Activated CD8-positive, alpha-beta memory T cell treated with anti-CD3 and anti-CD28 coated beads for 48 hours (primary cell): ENCODE data around the gene STAB2.

Source experiments
- DNase-seq, 3 experiments: peaks; one replicate each; pipeline ENCODE4 v3.0.0-alpha.2; 2020; ENCODE audit warnings: low read depth in 2 of 3, low spot score in 2 of 3

STAB2 gene

DNA sequence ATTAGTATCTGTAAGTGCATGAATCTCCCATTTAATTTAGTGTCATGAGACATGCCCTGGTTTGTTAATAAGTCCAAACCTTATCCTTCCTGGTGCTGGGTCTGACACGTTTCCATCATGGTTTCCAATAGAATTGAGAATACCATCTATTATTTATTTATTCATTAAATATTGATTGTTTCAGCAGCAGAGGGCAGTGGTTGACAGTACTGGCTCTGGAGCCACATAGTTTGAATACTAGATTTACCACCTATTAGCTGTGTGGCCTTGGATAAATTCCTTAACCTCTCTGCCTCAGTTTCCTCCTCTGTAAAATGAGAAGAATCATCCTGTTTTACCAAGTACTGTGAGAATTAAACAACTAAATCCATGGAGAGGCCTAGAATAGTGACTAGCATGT is 941 bp upstream of the STAB2 start:
- DNase-seq: no peak

DNA sequence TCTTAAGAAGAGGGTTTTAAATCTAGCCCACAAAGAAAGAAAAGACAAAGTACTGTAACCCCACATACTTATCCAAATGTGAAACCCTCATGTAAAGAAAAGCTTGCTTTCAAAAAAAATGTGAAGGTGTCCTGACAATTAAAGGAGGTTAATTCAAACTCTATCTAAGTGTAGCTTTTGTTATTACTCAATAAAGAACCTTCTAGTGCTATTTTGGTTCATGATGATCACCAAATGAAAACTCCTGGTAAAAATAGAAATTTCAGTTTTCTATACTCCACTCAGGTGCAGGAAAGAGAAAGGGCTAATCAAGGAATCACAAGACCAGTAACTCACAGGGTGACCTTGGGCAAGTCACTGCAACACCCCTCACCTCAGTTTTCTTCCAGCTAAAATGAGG is 1.6 kb downstream of the STAB2 start:
- DNase-seq: no peak

DNA sequence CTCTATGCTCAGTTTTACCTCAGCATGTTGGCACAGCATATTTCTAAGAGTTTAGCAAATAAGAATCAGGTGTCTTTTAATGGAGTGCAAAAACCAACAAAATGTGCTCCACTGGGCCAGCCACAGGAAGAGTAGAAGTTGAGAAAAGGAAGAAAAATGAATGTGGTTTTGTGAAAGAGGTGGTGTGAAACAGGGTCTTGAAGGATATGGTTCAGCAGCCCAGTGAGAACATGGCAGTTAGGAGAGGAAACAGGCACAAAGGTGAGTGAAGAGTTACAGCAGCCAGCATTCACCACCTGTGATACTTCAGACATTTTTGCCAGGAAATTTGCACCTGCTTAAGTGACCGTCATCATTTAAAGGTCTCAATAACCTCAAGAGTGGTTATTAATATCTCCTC is 2.4 kb downstream of the STAB2 start:
- no peak for DNase-seq

DNA sequence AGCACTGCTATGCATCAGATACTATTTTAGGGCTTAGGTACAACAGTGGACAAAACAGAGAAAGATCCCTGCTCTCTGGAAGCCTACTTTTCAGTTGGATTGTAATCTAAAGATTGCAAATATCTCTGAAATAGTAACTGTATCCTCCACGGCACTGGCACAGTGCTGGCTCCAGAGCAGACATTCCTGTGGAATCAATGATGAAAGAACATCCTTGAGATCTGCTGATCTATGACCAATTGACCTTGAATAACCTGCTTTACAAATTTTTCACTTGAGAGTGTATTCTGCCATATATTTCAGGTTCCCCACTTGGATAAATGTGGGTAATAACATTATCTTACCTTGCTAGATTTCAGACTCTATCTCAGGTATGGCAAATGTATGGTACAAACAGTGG is 3.2 kb downstream of the STAB2 start:
- DNase-seq: no peak

DNA sequence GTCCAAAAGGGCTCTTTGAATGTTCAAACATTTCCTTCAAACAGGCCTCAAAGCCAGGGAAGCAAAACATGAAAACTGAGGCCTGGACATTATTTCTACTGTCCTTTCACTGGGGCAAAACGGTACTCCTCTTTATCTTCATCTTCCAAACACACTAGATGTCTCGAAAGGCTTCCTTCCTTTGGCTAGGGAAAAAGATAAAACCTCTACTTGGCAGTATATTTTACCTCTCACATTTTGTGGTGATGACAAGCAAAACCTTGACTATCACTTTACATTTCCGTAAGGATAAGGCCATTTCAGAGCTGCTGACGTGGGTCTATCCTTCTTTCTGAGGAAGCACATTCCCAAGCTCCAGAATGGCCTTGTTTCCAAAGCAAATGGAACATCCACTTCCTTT is 9.9 kb downstream of the STAB2 start:
- no peak for DNase-seq

DNA sequence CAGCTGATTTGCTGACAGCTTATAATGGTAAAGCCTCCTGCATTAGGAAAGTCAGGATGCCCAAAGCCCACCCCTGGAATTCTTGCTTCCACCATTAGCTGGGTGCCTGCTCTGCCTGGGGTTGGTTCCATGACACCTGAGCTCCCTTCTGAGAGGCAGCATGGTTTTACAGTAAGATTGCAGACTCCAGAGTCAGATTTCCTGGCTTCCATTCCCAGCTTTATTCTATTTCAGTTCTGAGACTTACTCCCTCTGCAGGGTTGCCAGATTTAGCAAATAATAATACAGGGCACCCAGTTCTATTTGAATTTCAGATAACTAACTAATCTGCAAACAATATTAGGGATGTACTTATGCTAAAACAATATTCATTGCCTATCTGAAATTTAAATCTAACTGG is 12.2 kb downstream of the STAB2 start:
- no peak for DNase-seq

DNA sequence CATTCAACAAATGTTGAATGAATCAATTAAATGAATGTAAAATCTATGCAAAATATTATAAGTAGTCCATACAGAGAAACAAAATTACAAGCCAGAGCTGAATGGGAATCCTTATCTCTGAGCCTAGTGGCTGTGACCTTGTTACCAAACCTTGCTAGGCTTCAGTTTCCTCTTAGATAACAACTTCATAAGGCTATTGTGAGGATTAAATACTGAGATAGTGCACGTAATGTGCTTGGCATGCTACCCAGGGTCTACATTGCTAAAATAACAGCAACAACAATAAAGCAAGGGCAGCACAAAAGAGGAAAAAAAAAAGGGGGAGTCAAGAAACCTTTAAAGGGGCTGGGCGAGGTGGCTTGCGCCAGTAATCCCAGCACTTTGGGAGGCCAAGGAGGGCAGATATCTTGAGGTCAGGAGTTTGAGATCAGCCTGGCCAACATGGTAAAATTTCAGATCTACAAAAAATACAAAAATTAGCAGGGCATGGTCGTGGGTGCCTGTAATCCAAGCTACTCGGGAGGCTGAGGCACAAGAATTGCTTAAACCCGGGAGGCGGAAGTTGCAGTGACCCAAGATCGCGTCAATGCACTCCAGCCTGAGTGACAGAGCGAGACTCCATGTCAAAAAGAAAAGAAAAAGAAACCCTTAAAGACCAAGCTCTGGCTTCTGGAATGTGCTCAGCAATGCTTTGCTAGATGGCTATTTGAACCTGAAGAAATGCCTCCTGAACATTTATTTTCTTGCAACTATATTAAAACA is 14.1 kb downstream of the STAB2 start:
- DNase-seq: no peak

DNA sequence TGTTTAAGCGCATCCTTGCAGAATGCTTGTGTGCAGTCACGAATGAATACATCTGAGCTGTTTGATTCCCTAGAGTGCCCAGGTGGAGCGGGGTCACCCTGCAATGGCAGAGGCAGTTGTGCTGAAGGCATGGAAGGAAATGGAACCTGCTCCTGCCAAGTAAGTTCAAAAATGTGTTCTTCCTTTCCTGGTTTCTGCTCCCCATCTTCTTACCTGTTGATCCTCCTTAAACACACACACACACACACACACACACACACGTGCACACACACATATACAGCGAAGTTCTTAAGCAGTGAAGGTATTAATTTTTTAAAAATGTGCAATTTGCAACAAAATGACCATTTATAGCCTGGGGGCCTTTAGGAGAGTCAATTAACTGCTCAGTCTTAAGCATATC is 33.3 kb downstream of the STAB2 start:
- no peak for DNase-seq

DNA sequence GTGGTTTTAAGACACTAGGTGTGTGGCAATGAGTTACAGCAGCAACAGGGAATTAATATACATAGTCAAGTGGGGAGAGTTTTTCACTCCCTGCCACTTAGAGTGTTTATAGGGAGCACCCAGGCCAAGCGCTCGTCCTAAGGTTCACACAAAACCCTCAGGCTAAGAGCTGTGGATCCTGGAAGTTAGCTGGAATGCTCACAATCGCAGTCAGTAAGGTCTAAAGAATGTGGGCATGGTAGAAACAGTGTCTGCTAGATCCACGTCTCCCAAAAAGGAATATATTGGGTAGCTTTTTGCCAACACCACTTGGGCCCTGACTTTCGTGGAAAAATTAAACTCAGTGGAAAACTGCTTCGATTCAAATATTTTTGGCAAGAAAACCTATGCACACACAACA is 36.6 kb downstream of the STAB2 start:
- no peak for DNase-seq

DNA sequence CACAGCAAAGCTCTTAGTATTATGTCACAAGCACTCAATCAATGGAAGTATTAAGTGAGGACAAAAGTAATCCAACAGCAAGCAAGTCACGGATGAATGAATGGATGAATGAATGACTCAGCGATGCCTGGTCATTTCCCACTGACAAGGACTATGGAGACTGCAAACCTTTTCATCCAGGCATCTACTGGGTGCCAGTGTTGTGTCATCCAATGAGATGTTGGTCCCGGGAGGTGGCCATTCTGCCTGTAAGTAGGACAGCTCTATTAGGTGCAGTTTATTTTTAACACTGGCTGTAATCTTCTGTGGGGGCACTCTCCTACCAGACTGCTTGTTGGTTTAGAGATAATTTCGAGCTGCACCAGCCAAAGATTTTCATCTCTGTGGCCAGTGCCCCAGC is 39.4 kb downstream of the STAB2 start:
- DNase-seq: no peak

DNA sequence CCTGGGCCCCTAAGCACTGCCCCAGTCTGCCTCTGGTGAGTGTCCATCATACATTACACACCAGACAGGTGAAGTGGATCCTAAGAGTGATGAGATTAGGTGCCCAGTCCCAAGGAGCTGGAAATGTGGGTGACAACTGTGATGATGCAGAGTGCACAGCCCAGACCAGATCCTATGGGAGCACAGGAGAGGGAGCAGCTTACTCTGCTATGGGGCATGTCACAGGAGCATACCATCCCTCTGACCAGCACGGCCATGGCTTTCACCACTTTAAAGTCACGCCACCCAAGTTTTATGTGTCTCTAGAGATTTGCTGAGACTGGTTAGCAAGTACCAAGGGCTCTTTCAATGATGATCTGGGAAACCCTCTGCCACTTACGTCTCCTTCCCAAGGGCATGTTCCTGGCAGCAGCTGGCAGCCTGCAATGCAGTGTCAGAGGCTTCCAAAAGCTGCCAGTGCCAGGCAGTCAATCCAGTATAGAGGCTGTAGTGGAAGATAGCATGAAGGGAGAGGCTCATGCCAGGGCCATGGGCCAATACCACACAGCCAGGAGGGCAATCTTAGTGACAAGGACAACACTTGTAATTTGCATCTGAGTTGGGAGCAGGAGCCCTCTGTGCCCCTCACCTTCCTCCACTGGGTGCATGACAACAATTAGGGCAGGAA is 40.2 kb downstream of the STAB2 start:
- no peak for DNase-seq

DNA sequence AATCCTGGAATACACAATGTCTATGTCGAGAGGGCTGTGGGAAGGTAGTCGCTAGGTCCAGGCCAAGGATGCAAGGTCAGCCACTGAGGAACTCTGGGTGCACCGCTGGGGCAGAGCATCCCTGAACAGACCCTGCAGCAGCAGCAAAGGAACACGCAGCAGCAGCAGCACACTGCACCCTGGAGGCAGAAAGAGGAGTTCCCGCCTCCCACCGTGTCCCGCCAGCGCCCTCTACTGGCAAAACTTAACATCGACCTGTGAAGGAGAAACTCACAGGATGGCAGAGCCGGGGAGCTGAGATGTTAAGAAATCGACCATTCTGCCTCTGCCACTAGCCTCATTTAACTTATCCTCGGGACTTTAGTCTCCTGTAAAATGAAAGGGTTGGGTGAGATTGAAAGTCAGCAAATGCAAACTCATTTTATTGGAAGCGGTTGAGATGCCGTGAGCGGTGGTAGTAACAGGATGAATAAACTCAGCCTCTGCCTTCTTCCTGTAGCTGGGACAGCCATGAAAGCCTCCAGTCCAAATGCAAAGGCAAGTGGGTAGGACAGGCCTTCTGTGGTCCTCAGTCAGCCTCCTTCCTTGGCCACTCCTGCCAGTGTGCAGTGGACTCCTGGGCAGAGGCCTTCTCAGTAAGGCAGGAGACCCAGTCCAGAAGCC is 45.6 kb downstream of the STAB2 start:
- peak; percentile 13 to 81 (median 18) for DNase-seq

DNA sequence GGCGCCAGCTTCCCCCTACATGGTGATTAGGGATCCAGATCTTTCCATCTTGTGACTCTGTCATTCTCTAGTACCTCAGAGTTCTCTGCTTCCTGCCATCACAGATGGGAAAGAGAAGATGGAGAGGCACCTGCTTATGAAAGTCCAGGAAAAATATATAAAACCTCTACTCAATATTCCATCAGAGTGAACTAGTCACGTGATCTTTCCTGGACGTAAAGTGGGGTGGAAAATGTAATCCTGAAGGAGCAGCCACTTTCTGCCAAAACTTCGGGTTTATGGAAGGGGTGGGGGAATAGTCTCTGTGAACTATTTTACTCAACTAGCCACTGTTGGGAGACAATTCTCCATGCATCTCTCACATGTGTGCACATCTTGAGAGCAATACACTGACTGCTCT is 47.7 kb downstream of the STAB2 start:
- DNase-seq: no peak

DNA sequence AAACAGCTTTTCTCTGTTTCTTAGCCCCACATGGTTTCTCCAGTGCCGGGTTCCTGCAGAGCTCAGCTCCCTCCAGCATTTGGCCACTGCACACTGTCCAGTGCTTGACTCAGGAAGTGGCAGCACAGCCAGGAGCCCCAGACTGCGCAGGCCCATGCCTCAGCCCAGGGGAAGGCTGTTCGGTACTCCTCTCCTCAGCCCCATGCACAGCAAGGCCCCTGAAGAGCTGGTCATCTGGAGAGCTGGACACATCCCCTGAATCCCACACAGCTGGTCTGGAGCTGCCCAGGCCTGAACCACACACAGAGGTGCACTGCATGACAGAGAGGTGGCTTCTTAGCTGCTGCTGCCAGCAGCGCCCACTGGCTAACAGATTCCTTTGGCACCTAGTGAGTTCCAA is 48.3 kb downstream of the STAB2 start:
- DNase-seq: no peak

DNA sequence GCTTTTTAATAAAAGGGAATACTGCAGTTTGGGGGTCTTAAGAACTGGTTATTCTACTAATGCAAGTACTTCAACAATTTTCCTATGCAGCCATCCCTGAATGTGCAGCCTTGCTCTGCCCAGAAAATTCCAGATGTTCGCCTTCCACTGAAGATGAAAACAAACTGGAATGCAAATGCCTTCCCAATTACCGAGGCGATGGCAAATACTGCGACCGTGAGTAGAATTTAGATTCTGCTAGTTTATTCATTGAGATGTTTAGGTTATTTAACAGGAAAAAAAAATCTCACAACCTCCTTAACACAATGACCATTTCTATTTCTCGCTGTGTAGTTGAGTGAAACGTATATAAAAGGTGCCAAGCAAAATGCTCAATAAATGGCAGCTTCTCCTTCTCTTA is 49.9 kb downstream of the STAB2 start:
- DNase-seq: no peak

DNA sequence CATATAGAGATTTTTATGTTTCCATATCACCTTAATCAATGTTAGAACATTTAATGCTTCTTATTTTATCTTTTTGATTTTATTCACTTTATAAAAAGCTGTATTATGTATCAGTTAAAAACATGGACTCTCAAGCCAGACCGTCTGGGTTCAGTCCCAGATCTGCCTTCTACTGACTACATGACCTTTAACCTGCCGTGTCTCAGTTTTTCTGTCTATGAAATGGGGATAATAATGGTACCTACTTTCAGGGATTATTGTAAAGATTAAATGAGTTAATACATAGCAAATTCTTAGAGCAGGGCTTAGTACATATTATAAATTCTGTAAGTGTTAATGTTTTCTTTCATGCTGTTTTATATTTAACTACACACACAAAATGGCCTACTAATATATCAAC is 50.4 kb downstream of the STAB2 start:
- DNase-seq: no peak

DNA sequence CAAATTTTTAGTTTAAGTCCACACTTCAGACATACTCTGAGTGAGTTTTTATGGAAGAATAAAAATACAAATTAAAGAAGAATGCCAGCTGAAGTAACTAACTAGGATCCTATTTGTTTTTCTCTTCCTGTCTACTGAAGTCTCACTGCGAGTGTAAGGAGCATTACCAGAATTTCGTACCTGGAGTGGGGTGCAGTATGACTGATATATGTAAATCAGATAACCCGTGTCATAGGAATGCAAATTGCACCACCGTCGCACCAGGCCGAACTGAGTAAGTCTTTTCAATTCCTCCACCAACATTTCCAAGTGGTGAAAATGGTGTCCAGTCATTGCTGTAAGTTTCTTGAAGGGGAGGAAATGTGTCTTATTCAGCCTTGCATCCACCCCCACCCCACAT is 52.9 kb downstream of the STAB2 start:
- DNase-seq: no peak

DNA sequence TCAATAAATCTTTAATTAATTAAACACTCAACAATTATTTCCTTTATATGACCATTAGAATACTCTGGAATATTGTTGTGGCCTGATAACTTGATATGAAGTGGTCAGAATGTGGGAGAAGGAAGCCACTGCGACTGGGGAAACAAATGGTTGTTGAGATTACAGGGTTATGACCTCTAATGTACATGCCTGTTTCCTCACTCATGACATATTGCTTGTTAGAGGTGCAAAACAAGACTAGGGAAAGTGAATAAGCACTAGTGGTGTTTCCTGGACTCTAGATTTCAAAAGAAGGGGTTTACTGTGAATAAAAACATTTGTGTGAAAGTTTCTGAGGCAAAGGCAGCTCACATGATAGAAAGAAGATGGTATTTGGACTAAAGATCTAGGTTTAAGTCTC is 53.3 kb downstream of the STAB2 start:
- DNase-seq: no peak

DNA sequence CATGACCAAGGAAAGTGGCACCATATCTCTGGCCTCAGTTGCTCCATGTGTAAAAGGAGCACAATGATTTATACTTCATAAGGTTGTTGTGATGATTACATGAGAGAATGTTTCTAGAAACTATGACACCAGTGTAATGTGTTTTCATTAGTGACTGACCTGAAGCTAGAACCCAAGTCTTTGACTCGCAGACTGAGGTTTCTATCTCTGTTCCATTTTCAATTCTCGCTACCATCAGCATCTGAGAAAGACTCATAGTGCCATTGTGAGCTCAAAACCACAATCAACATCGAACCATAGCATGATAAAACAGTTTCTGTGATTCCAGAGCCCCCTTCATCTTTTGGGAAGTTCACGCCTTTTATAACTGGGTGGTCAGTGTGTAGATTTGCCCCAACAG is 53.8 kb downstream of the STAB2 start:
- DNase-seq: no peak

DNA sequence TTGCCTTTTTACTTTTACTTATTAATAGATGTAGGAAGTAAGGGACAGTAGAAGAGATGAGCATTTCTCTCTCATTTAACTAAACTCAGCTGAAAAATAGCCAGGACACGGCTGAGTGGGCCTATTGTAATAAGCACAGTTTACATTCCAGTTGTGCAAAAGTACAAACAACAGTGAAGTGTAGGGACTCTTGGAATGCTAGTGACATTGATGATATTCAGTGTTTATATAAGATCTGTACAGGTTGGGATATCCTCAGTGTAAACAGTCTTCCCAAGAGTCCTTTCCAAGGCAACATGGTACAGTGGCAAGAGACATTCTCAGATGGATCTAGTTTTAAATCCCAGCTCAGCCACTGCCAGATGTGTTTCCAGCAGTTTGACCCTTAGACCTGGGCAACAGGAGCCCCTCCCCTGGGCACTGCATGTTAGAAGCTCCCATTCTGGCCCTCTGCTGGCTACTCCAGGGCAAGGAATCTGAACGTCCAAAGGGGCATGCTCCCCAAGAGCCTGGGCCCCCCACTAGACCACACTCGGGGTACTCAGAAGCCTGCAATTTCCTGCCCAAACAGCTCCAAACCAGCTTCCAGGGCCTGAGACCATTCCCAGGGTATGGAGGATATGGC is 55.3 kb downstream of the STAB2 start:
- no peak for DNase-seq

DNA sequence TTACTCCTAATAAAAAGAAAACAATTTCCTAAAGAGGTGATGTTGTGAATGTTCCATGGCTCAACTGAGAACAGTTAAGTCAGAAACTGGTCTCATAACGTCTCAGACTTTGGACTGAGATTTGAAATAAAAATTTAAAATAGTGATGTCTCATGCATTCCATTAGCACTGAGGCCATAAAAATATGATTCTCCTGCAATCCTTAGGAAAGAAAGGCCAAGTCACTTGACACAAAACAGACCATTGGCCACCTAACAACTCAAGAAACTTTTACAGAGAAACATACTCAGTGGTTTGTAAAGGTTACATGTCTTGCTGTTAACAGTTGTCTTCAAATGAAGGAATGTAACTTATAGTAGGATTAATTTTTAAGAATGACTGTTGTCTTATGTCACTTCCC is 58.1 kb downstream of the STAB2 start:
- DNase-seq: no peak

DNA sequence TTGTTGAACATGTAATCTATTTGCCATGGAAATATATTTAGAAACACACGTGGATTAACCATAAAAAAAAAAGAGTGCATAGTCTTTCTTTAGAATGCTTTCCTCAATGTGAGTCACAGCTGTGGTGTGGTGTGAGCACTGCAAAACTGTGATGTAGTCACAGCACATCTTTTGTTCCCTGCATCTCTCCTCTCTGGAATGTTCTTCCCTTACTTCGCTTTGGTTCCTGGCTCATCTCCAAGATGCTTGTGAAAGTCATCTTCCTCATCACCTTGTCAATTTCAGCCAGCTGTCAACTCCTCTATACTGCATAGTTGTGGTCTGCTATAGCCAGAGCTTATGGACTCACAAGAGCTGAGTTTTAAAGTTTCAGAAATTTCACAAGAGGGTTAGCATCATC is 60.2 kb downstream of the STAB2 start:
- no peak for DNase-seq
